Activated CD4-positive, alpha-beta T cell treated with anti-CD3 and anti-CD28 coated beads for 36 hours (primary cell): ENCODE measurements around the gene PHF14. TPM values are rescaled to one million over a fixed set of nuclear protein-coding genes. Genes with fewer than 3 reads are reported as not detected.

Experiments used
- ATAC-seq: fragments of 200-7000 bp; cut with Tn5 transposase; one replicate; pipeline ENCODE4 v1.10.0; 2021; ENCODE audit warnings: mild to moderate bottlenecking, moderate library complexity
- CTCF ChIA-PET: fragments of 350-600 bp; sonication (Branson Sonifier 250); formaldehyde crosslinking; loops from one replicate; lab custom pipeline; 2021; ENCODE audit warnings: antibody characterized with exemption; lab: Charles Lee
- POLR2A ChIA-PET: fragments of 350-600 bp; sonication (Branson Sonifier 250); formaldehyde crosslinking; loops from one replicate; lab custom pipeline; 2021; ENCODE audit warnings: antibody characterized with exemption, inconsistent platforms; lab: Charles Lee
- DNase-seq: peaks from one replicate; pipeline ENCODE4 v3.0.0-alpha.2; 2020
- H3K27ac Mint-ChIP-seq: one replicate; pipeline ENCODE4 v1.8.0; 2021; ENCODE audit warnings: mixed read lengths
- H3K27me3 Mint-ChIP-seq: one replicate; pipeline ENCODE4 v1.8.0; 2021; ENCODE audit warnings: mixed read lengths
- H3K36me3 Mint-ChIP-seq: one replicate; pipeline ENCODE4 v1.8.0; 2021; ENCODE audit warnings: low read depth, mixed read lengths
- H3K4me1 Mint-ChIP-seq: one replicate; pipeline ENCODE4 v1.8.0; 2021; ENCODE audit warnings: mixed read lengths
- H3K4me3 Mint-ChIP-seq: one replicate; pipeline ENCODE4 v1.8.0; 2021; ENCODE audit warnings: mild to moderate bottlenecking, moderate library complexity, mixed read lengths
- H3K9me3 Mint-ChIP-seq: one replicate; pipeline ENCODE4 v1.8.0; 2021; ENCODE audit warnings: low read depth, mixed read lengths
- intact Hi-C, 2 experiments: fragments of 100-400 bp; cut with DNase I in 1 of 2; cut with micrococcal nuclease in 1 of 2; formaldehyde crosslinking; loops; one replicate each; pipeline versions ENCODE4 v1.14.2 to v1.15.1; 2022 to 2024; cut with DNase I, micrococcal nuclease
- total RNA-seq, 2 experiments: library from RNA; stranded (reverse); gene quantifications; one replicate each; pipeline ENCODE4 v1.2.3, GENCODE V29; 2021

Gene PHF14
- total RNA-seq, 2 experiments from 2014 or later: 37.4 to 40.3 TPM

DNA sequence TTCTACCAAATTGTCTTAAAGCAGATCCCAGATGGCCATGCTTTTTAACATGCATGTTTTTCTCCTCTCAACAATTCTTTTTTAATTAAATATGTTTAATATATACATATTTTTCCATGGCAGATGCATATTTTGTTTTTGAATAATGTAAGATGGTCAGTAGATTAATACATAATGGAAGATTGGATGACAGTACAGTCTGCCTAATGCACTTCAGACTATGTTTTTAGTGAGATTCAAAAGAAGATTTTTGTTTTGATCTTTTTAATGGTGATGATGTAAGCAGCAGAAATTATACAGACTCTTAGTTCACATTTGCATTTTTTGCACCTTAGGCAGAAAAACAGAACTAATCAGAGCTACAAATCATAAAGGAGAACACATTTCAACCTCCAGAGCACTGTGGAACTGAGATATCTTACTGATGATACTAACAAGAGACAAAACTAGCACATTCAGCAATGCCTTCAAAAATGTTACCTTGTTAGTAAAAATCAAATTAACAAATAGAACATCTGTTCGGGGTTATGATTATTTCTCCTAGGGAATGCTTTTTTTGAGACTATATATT lies 203.4 kb downstream of the PHF14 start:
- Mint-ChIP-seq H3K27me3 (no peaks in the 10 kb centered on the region), H3K27ac (no peak overlapping the region), H3K4me3 (no peak overlapping the region), H3K36me3 (no peaks in the 10 kb centered on the region), H3K4me1 (peaks cover 2% of the 10 kb centered on the region), H3K9me3 (no peaks in the 10 kb centered on the region)
- intact Hi-C loops: no loop called here
- ChIA-PET CTCF (interaction anchor here (1.1 kb wide), 1 partner anchor 20 kb away, joined by 3 read pairs; no protein-coding TSS in a partner anchor), POLR2A (no interaction called here)
- DNase-seq: no peak
- ATAC-seq: no peak

GRCh38 chr7:11177793-11178192 lies 204.1 kb downstream of the PHF14 start:
- intact Hi-C loops: no loop called here
- H3K9me3 Mint-ChIP-seq: no peaks in the 10 kb centered on the region
- H3K27me3 Mint-ChIP-seq: no peaks in the 10 kb centered on the region
- ATAC-seq (peak; percentile 76), DNase-seq (no peak)
- ChIA-PET POLR2A (no interaction called here), CTCF (no interaction called here)
- peaks cover 2% of the 10 kb centered on the region for H3K4me1 Mint-ChIP-seq
- no peaks in the 10 kb centered on the region for H3K36me3 Mint-ChIP-seq
- H3K27ac Mint-ChIP-seq: no peak overlapping the region
- no peak overlapping the region for H3K4me3 Mint-ChIP-seq

GRCh38 chr7:11181590-11181989 lies 207.9 kb downstream of the PHF14 start:
- Mint-ChIP-seq H3K36me3 (no peaks in the 10 kb centered on the region), H3K4me3 (no peak overlapping the region), H3K27me3 (peaks cover 3% of the 10 kb centered on the region), H3K27ac (no peak overlapping the region), H3K4me1 (peaks cover 2% of the 10 kb centered on the region), H3K9me3 (peaks cover 2% of the 10 kb centered on the region)
- DNase-seq (no peak), ATAC-seq (no peak)
- ChIA-PET CTCF (interaction anchor here (1.0 kb wide), 1 partner anchor 82 kb away, joined by 3 read pairs; no protein-coding TSS in a partner anchor), POLR2A (no interaction called here)
- intact Hi-C loops: no loop called here

- H3K27ac Mint-ChIP-seq: no peak overlapping the region
- peaks cover 2% of the 10 kb centered on the region for H3K9me3 Mint-ChIP-seq
- intact Hi-C loops: no loop called here
- no peaks in the 10 kb centered on the region for H3K4me1 Mint-ChIP-seq
- H3K36me3 Mint-ChIP-seq: no peaks in the 10 kb centered on the region
- POLR2A ChIA-PET: interaction anchor here (0.7 kb wide), 1 partner anchor 209 kb away, joined by 3 read pairs; the partner anchor contains the start of gene PHF14
- CTCF ChIA-PET: interaction anchor here (1.4 kb wide), 1 partner anchor 29 kb away, joined by 3 read pairs; no protein-coding TSS in a partner anchor
- DNase-seq (no peak), ATAC-seq (no peak)
- no peak overlapping the region for H3K4me3 Mint-ChIP-seq
- peaks cover 5% of the 10 kb centered on the region for H3K27me3 Mint-ChIP-seq
Observed at GRCh38 chr7:11182736-11183135, 209.1 kb downstream of the PHF14 start.

GRCh38 chr7:11185179-11185815 lies 211.6 kb downstream of the PHF14 start:
- Mint-ChIP-seq H3K4me1 (no peaks in the 10 kb centered on the region), H3K27ac (no peak overlapping the region), H3K4me3 (no peak overlapping the region), H3K27me3 (peaks cover 6% of the 10 kb centered on the region), H3K36me3 (no peaks in the 10 kb centered on the region), H3K9me3 (peaks cover 2% of the 10 kb centered on the region)
- no peak for ATAC-seq
- intact Hi-C loops: no loop called here
- ChIA-PET POLR2A (interaction anchor here (0.6 to 0.7 kb wide), 2 partner anchors 175 to 1072 kb away, joined by 3 read pairs; no protein-coding TSS in a partner anchor), CTCF (interaction anchor here (0.7 kb wide), 1 partner anchor 26 kb away, joined by 3 read pairs; no protein-coding TSS in a partner anchor)
- no peak for DNase-seq

DNA sequence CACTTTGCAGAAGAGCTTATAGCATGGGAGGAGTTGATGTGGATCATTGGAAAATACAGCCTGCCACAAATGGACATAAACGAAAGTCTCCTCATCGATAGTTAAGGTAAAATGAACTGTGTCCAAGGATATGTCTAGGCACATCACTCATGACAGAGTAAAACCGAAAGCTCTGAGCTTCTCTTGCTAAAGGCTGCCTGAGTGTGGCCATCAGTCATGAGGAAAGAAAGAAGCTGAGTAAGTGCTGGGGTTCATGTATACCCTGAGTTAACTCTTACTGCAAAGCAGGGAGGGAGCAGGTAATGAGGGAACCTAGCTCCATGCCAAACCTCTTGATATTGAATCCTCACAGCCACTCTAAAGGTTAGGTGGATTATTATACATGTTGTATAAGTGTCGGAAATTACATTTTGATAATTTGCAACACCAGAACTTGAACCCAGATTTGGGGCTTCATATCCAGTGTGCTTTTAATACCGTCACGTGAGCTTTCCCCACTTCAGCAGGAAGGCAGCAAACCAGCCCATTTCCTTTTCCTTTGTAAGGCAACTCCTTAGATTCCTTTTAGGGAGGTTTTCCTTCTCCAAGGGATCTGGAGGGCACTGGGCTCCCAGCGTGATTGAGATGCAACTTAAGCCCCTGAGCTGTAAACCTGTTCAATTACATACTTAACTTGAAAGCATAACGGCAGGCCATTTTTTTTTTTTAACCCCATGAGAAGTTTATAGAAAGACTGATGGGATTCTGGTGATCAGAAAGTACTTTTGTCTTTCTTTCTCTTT lies 215.0 kb downstream of the PHF14 start:
- peaks cover 2% of the 10 kb centered on the region for H3K9me3 Mint-ChIP-seq
- ATAC-seq (no peak), DNase-seq (no peak)
- H3K4me3 Mint-ChIP-seq: no peak overlapping the region
- no peaks in the 10 kb centered on the region for H3K36me3 Mint-ChIP-seq
- no peak overlapping the region for H3K27ac Mint-ChIP-seq
- intact Hi-C loops: no loop called here
- peaks cover 17% of the 10 kb centered on the region for H3K27me3 Mint-ChIP-seq
- H3K4me1 Mint-ChIP-seq: peaks cover 13% of the 10 kb centered on the region
- CTCF ChIA-PET: interaction anchor here (0.8 kb wide), 1 partner anchor 23 kb away, joined by 3 read pairs; no protein-coding TSS in a partner anchor
- POLR2A ChIA-PET: no interaction called here

DNA sequence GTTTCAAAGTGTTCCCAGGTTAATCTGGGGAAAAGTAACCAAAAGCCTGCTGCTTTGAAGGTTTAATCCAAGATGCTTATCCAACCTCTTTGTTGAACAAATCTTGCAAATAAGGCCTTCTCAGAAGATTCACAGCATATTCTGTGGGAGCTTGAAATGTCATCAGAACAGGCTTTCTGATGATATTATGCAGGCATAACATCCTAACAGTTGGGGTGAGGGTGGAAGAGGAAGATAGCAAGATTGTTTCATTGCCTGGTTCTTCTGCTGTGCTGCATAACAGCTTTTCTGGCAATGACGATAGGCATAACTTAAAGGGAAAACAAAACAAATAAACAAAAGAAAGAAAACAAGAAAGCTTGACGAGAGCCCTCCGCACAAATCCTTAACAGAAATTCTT lies 217.4 kb downstream of the PHF14 start:
- CTCF ChIA-PET: interaction anchor here (1.1 kb wide), 1 partner anchor 21 kb away, joined by 3 read pairs; no protein-coding TSS in a partner anchor
- DNase-seq: no peak
- ATAC-seq: no peak
- peaks cover 13% of the 10 kb centered on the region for H3K4me1 Mint-ChIP-seq
- POLR2A ChIA-PET: no interaction called here
- H3K27me3 Mint-ChIP-seq: peaks cover 22% of the 10 kb centered on the region
- no peak overlapping the region for H3K27ac Mint-ChIP-seq
- H3K4me3 Mint-ChIP-seq: no peak overlapping the region
- H3K9me3 Mint-ChIP-seq: no peaks in the 10 kb centered on the region
- H3K36me3 Mint-ChIP-seq: no peaks in the 10 kb centered on the region
- intact Hi-C loops: no loop called here

DNA sequence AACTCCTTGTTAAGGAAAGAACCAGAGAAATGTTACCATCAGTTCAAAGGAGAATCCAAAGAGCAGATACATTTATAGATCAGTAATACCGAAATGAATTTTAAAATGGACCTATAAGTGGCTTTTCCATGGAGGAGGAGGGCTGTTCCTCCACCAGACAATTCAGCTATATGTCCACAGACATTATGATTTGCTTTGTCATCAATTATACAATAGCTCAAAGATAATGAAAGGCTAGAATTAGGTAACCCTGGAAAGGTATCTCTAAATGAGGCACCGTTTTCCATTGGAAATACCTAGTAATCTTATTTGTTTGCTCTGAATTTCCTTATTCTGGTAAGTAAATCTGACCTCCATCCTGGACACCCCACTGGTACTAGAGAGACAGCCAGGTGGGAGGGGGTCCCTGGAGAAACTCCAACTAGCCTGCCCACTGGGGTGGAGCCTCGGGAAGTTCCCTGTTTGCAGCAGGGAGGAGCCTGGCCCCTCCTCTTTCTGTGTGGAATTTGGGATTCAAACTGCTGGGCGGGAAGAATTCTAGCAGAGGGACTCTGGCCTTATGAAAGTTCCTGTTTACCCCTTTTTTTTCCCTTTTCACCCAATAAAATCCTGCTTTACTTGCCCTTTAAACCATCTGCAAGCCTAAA lies 218.0 kb downstream of the PHF14 start:
- CTCF ChIA-PET: interaction anchor here (1.1 kb wide), 1 partner anchor 21 kb away, joined by 3 read pairs; no protein-coding TSS in a partner anchor
- ATAC-seq: no peak
- intact Hi-C loops: no loop called here
- Mint-ChIP-seq H3K27ac (no peak overlapping the region), H3K4me1 (peaks cover 13% of the 10 kb centered on the region), H3K4me3 (no peak overlapping the region), H3K27me3 (peaks cover 18% of the 10 kb centered on the region), H3K9me3 (no peaks in the 10 kb centered on the region), H3K36me3 (no peaks in the 10 kb centered on the region)
- no peak for DNase-seq
- POLR2A ChIA-PET: interaction anchor here (0.5 kb wide), 1 partner anchor 13 kb away, joined by 5 read pairs; no protein-coding TSS in a partner anchor

- H3K4me1 Mint-ChIP-seq: peaks cover 13% of the 10 kb centered on the region
- POLR2A ChIA-PET: interaction anchor here (0.5 kb wide), 1 partner anchor 14 kb away, joined by 5 read pairs; no protein-coding TSS in a partner anchor
- H3K36me3 Mint-ChIP-seq: no peaks in the 10 kb centered on the region
- no peak for DNase-seq
- H3K27me3 Mint-ChIP-seq: peaks cover 18% of the 10 kb centered on the region
- peak; percentile 87 for ATAC-seq
- no peak overlapping the region for H3K27ac Mint-ChIP-seq
- CTCF ChIA-PET: interaction anchor here (1.7 kb wide), 1 partner anchor 19 kb away, joined by 7 read pairs; no protein-coding TSS in a partner anchor
- peak overlapping the region; percentile 15 for H3K4me3 Mint-ChIP-seq
- intact Hi-C loops: no loop called here
- no peaks in the 10 kb centered on the region for H3K9me3 Mint-ChIP-seq
Observed at GRCh38 chr7:11192506-11192905, 218.8 kb downstream of the PHF14 start.

DNA sequence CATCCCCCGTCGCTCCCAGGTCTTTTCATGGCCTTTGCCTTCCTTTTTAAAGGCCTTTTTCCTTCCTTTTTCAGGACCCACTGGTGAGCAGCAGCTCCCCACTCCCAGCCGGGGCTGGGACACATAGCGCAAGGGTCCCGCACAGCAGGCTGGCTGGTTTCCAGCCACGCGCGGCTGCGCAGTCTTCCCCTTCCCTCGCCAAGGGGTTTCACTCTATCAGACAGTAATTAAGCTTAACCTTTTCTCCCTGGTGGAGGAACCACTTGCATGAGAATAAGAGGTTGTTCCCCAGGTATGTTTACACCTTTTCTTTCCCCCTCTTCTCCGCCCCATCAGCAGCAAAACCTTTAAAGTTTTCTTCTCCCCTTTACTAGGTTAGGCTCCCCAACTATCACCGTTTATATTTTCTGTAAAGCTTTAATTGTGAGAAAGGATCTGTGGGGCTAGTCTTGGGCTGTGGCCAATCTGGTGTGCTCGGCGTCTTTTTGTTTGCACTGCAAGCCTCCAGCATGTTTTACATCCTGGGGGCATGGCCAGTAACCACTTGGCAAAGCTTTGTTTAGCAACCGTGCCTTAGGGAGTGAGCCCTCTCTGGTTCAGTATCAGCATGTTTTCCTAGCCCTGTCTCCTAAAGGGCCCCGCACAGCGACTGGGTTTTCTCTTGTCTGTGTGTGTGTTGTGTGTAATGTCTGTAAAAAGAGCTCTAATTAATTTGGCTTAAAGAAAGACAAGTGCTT lies 219.6 kb downstream of the PHF14 start:
- Mint-ChIP-seq H3K4me1 (peaks cover 13% of the 10 kb centered on the region), H3K4me3 (peak overlapping the region; percentile 15), H3K27ac (no peak overlapping the region), H3K27me3 (peaks cover 18% of the 10 kb centered on the region), H3K9me3 (no peaks in the 10 kb centered on the region), H3K36me3 (no peaks in the 10 kb centered on the region)
- intact Hi-C loops: no loop called here
- no peak for DNase-seq
- ChIA-PET POLR2A (interaction anchor here (1.1 kb wide), 1 partner anchor 45 kb away, joined by 3 read pairs; no protein-coding TSS in a partner anchor), CTCF (interaction anchor here (0.7 to 1.7 kb wide), 2 partner anchors 19 to 1482 kb away, joined by 4 to 7 read pairs; no protein-coding TSS in a partner anchor)
- no peak for ATAC-seq
